Measurements from ENCODE around the gene HOXA10.

DNA sequence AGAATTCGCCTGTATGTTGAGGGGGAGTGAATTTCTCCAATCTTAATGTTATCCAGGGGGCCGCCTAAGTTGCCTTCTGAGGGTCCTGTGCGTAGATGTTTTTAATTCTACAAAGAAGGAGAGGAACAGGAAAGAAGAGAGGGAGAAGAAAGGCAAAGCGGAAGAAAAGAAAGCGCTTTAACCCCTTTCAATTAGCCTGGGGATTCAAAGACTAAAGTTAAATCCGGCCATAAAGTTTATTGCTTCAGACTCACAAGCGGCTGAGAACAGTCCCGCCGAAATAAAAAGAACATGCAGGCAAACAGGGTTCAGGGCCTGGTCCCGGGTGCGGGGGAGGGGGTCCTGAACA, 35.2 kb downstream of the HOXA10 start:
- TF ChIP-seq, protein P1, sequence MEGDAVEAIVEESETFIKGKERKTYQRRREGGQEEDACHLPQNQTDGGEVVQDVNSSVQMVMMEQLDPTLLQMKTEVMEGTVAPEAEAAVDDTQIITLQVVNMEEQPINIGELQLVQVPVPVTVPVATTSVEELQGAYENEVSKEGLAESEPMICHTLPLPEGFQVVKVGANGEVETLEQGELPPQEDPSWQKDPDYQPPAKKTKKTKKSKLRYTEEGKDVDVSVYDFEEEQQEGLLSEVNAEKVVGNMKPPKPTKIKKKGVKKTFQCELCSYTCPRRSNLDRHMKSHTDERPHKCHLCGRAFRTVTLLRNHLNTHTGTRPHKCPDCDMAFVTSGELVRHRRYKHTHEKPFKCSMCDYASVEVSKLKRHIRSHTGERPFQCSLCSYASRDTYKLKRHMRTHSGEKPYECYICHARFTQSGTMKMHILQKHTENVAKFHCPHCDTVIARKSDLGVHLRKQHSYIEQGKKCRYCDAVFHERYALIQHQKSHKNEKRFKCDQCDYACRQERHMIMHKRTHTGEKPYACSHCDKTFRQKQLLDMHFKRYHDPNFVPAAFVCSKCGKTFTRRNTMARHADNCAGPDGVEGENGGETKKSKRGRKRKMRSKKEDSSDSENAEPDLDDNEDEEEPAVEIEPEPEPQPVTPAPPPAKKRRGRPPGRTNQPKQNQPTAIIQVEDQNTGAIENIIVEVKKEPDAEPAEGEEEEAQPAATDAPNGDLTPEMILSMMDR (IDR thresholded peaks at IDR 0.05) = no peak
- no peak for TF ChIP-seq POLR2A (IDR thresholded peaks at IDR 0.05)
- TF ChIP-seq EP300 (IDR thresholded peaks at IDR 0.05) = no peak
